Measurements from ENCODE around the gene TMEM238. TPM values are rescaled to one million over a fixed set of nuclear protein-coding genes. Genes with fewer than 3 reads are reported as not detected.
"Not testable (repeated sequence)": the region's sequence is repeated elsewhere in the genome, so short reads cannot be mapped to it uniquely, and the experiment has no call there.

TMEM238 gene
- total RNA-seq, 1 experiment from 2014 or later, result 7.4 TPM

GRCh38 chr19:55402509-55402908 is 18.4 kb upstream of the TMEM238 start:
- CTCF ChIA-PET, result interaction anchor here (0.5 kb wide), 1 partner anchor 258 kb away, joined by 5 read pairs; no protein-coding TSS in a partner anchor
- H3K27ac ChIP-seq (ENCODE audit: low read length), result peak overlapping the region; percentile 8; the same call in 1 of the 2 replicates

GRCh38 chr19:55401390-55401789 is 17.3 kb upstream of the TMEM238 start:
- POLR2A ChIA-PET; in situ Hi-C loops (cut with HindIII; ENCODE audit: low pct_unique_long_range_greater_than_20kb, low sequenced_read_pairs); ATAC-seq; H3K9me3 ChIP-seq (ENCODE audit: control insufficient read depth, insufficient read depth, low read depth, low read length); H3K27ac ChIP-seq (ENCODE audit: low read length); CTCF ChIA-PET; H3K27me3 ChIP-seq (ENCODE audit: control insufficient read depth, insufficient read depth, low read length); intact Hi-C loops (cut with micrococcal nuclease; ENCODE audit: unreplicated experiment); BruUV-seq (replicated peaks); DNase-seq (ENCODE audit: low read depth, low spot score); H3K4me3 ChIP-seq (ENCODE audit: low read depth in 2 of 2, low read length in 2 of 2): not testable (repeated sequence)
- H3K36me3 ChIP-seq (ENCODE audit: control insufficient read depth, insufficient read depth, low read length), result peaks cover 25% of the 10 kb centered on the region
- peaks cover 28% of the 10 kb centered on the region for H3K4me1 ChIP-seq (ENCODE audit: control insufficient read depth, insufficient read depth, low read length)

More at GRCh38 chr19:55402509-55402908, 18.4 kb upstream of the TMEM238 start:
- Histone ChIP-seq H3K4me3 (ENCODE audit: low read depth in 2 of 2, low read length in 2 of 2) (no peak overlapping the region), H3K4me1 (ENCODE audit: control insufficient read depth, insufficient read depth, low read length) (peaks cover 30% of the 10 kb centered on the region), H3K9me3 (ENCODE audit: control insufficient read depth, insufficient read depth, low read depth, low read length) (no peaks in the 10 kb centered on the region), H3K36me3 (ENCODE audit: control insufficient read depth, insufficient read depth, low read length) (peaks cover 32% of the 10 kb centered on the region), H3K27me3 (ENCODE audit: control insufficient read depth, insufficient read depth, low read length) (no peaks in the 10 kb centered on the region)
- BruUV-seq (replicated peaks), result no TSS peak
- TF ChIP-seq POLR2AphosphoS5 (IDR thresholded peaks at IDR 0.05; ENCODE audit: low read depth, low read length), result no peak
- no peak for TF ChIP-seq CTCF (IDR thresholded peaks at IDR 0.05)
- TF ChIP-seq TCF7L2 (IDR thresholded peaks at IDR 0.05; ENCODE audit: low read depth, low read length), result no peak
- TF ChIP-seq REST (IDR thresholded peaks at IDR 0.05; ENCODE audit: insufficient read depth in 1 of 2, low read depth in 2 of 2, low read length in 1 of 2), result no peak
- no peak for TF ChIP-seq SIN3A (IDR thresholded peaks at IDR 0.05; ENCODE audit: borderline replicate concordance, insufficient read depth, low read depth, low read length)
- DNase-seq (ENCODE audit: low read depth, low spot score) (no peak), ATAC-seq (no peak)
- intact Hi-C loops (cut with micrococcal nuclease; ENCODE audit: unreplicated experiment), result no loop called here
- POLR2A ChIA-PET, result no interaction called here
- in situ Hi-C loops (cut with HindIII; ENCODE audit: low pct_unique_long_range_greater_than_20kb, low sequenced_read_pairs), result no loop called here

- BruUV-seq (replicated peaks), result no TSS peak
- Histone ChIP-seq H3K27me3 (ENCODE audit: control insufficient read depth, insufficient read depth, low read length) (no peaks in the 10 kb centered on the region), H3K27ac (ENCODE audit: low read length) (no peak overlapping the region; the same call in 1 of the 2 replicates), H3K9me3 (ENCODE audit: control insufficient read depth, insufficient read depth, low read depth, low read length) (no peaks in the 10 kb centered on the region), H3K4me3 (ENCODE audit: low read depth in 2 of 2, low read length in 2 of 2) (no peak overlapping the region), H3K36me3 (ENCODE audit: control insufficient read depth, insufficient read depth, low read length) (peaks cover 21% of the 10 kb centered on the region), H3K4me1 (ENCODE audit: control insufficient read depth, insufficient read depth, low read length) (peaks cover 19% of the 10 kb centered on the region)
- CTCF ChIA-PET, result no interaction called here
- in situ Hi-C loops (cut with HindIII; ENCODE audit: low pct_unique_long_range_greater_than_20kb, low sequenced_read_pairs) (no loop called here), intact Hi-C loops (cut with micrococcal nuclease; ENCODE audit: unreplicated experiment) (no loop called here)
- TF ChIP-seq REST (IDR thresholded peaks at IDR 0.05; ENCODE audit: insufficient read depth in 1 of 2, low read depth in 2 of 2, low read length in 1 of 2), result no peak
- no peak for TF ChIP-seq SIN3A (IDR thresholded peaks at IDR 0.05; ENCODE audit: borderline replicate concordance, insufficient read depth, low read depth, low read length)
- TF ChIP-seq TCF7L2 (IDR thresholded peaks at IDR 0.05; ENCODE audit: low read depth, low read length), result no peak
- no peak for TF ChIP-seq POLR2AphosphoS5 (IDR thresholded peaks at IDR 0.05; ENCODE audit: low read depth, low read length)
- no peak for TF ChIP-seq CTCF (IDR thresholded peaks at IDR 0.05)
- POLR2A ChIA-PET, result no interaction called here
- DNase-seq (ENCODE audit: low read depth, low spot score), result no peak
- peak; percentile 20 for ATAC-seq
Observed at GRCh38 chr19:55400281-55401087, 16.4 kb upstream of the TMEM238 start.
